HG03064 (cell line): Measurements from ENCODE around the gene SORL1.
"Not testable (repeated sequence)": the region's sequence is repeated elsewhere in the genome, so short reads cannot be mapped to it uniquely, and the experiment has no call there.

ENCODE experiments used
- ATAC-seq: cut with Tn5 transposase; IDR thresholded peaks from one replicate; pipeline ENCODE4 v1.9.1; 2021; ENCODE audit warnings: low read depth; ENCODE audit not compliant: unreplicated experiment

Gene SORL1

GRCh38 chr11:121497176-121497998 lies 45.3 kb downstream of the SORL1 start:
- no peak for ATAC-seq

GRCh38 chr11:121499405-121499804 lies 47.3 kb downstream of the SORL1 start:
- ATAC-seq, result no peak

- ATAC-seq, result no peak
These were observed 48.2 kb downstream of the SORL1 start for GRCh38 chr11:121500275-121500674.

GRCh38 chr11:121500717-121501116 lies 48.6 kb downstream of the SORL1 start:
- ATAC-seq, result no peak

GRCh38 chr11:121503051-121503450 lies 50.9 kb downstream of the SORL1 start:
- no peak for ATAC-seq

GRCh38 chr11:121506237-121506636 lies 54.1 kb downstream of the SORL1 start:
- ATAC-seq, result not testable (repeated sequence)

GRCh38 chr11:121508449-121508848 lies 56.3 kb downstream of the SORL1 start:
- ATAC-seq, result no peak

GRCh38 chr11:121510438-121510837 lies 58.3 kb downstream of the SORL1 start:
- no peak for ATAC-seq

GRCh38 chr11:121512468-121513465 lies 60.7 kb downstream of the SORL1 start:
- no peak for ATAC-seq

GRCh38 chr11:121513807-121514206 lies 61.7 kb downstream of the SORL1 start:
- ATAC-seq, result no peak

GRCh38 chr11:121514432-121515334 lies 62.6 kb downstream of the SORL1 start:
- ATAC-seq, result no peak

GRCh38 chr11:121515335-121515671 lies 63.2 kb downstream of the SORL1 start:
- no peak for ATAC-seq

GRCh38 chr11:121517996-121518395 lies 65.9 kb downstream of the SORL1 start:
- ATAC-seq, result no peak

GRCh38 chr11:121520243-121521144 lies 68.4 kb downstream of the SORL1 start:
- no peak for ATAC-seq

GRCh38 chr11:121521145-121522042 lies 69.3 kb downstream of the SORL1 start:
- peak; percentile 50 for ATAC-seq

- no peak for ATAC-seq
These were observed 70.2 kb downstream of the SORL1 start for GRCh38 chr11:121522043-121522941.

- ATAC-seq, result no peak
These were observed 71.6 kb downstream of the SORL1 start for GRCh38 chr11:121523581-121524232.
